Erythroblast (primary cell): ENCODE measurements around the gene DGKI.

ENCODE experiments used
- GATA1 ChIP-seq: IDR thresholded peaks from 2 replicates; pipeline ENCODE4 v1.6.1; 2011; ENCODE audit warnings: low read depth, mild to moderate bottlenecking, control low read depth, low read length, moderate library complexity
- POLR2A ChIP-seq: IDR thresholded peaks from 2 replicates; pipeline ENCODE4 v1.6.1; 2011; ENCODE audit warnings: mild to moderate bottlenecking, low read length

GRCh38 chr7:137717045-137717444, 129.7 kb downstream of the DGKI start:
- TF ChIP-seq POLR2A (no peak), GATA1 (no peak)
